Hepatocyte (in vitro differentiated cells): ENCODE measurements around the gene CENPF.

Source experiments
- EZH2 ChIP-seq: fragments of 200-600 bp; sonication (generic); IDR thresholded peaks from 2 replicates; pipeline ENCODE4 v1.6.1; 2016; ENCODE audit warnings: antibody characterized with exemption, mild to moderate bottlenecking, borderline replicate concordance
- EZH2phosphoT487 ChIP-seq: fragments of 200-600 bp; sonication (generic); IDR thresholded peaks from one replicate; pipeline ENCODE4 v1.6.1; 2018; ENCODE audit warnings: antibody characterized with exemption, mild to moderate bottlenecking, low read depth, moderate library complexity; ENCODE audit not compliant: unreplicated experiment, severe bottlenecking
- TF ChIP-seq, protein P1 (sequence below): fragments of 200-600 bp; sonication (generic); IDR thresholded peaks from 2 replicates; pipeline ENCODE4 v1.5.1; 2016; ENCODE audit warnings: antibody characterized with exemption, mild to moderate bottlenecking; ENCODE audit not compliant: poor library complexity

DNA sequence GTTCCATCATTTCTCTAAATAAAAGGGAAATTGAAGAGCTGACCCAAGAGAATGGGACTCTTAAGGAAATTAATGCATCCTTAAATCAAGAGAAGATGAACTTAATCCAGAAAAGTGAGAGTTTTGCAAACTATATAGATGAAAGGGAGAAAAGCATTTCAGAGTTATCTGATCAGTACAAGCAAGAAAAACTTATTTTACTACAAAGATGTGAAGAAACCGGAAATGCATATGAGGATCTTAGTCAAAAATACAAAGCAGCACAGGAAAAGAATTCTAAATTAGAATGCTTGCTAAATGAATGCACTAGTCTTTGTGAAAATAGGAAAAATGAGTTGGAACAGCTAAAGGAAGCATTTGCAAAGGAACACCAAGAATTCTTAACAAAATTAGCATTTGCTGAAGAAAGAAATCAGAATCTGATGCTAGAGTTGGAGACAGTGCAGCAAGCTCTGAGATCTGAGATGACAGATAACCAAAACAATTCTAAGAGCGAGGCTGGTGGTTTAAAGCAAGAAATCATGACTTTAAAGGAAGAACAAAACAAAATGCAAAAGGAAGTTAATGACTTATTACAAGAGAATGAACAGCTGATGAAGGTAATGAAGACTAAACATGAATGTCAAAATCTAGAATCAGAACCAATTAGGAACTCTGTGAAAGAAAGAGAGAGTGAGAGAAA lies 38.4 kb downstream of the CENPF start:
- TF ChIP-seq, protein P1, sequence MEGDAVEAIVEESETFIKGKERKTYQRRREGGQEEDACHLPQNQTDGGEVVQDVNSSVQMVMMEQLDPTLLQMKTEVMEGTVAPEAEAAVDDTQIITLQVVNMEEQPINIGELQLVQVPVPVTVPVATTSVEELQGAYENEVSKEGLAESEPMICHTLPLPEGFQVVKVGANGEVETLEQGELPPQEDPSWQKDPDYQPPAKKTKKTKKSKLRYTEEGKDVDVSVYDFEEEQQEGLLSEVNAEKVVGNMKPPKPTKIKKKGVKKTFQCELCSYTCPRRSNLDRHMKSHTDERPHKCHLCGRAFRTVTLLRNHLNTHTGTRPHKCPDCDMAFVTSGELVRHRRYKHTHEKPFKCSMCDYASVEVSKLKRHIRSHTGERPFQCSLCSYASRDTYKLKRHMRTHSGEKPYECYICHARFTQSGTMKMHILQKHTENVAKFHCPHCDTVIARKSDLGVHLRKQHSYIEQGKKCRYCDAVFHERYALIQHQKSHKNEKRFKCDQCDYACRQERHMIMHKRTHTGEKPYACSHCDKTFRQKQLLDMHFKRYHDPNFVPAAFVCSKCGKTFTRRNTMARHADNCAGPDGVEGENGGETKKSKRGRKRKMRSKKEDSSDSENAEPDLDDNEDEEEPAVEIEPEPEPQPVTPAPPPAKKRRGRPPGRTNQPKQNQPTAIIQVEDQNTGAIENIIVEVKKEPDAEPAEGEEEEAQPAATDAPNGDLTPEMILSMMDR, result no peak
- TF ChIP-seq EZH2 (no peak), EZH2phosphoT487 (no peak)
